Non-pigmented ciliary epithelial cell (primary cell): Measurements from ENCODE around the gene EFS.

Source experiments
- DNase-seq: peaks from one replicate; pipeline ENCODE4 v3.0.0-alpha.2; 2010; ENCODE audit warnings: low read depth

EFS gene

GRCh38 chr14:23379366-23380196, 14.6 kb upstream of the EFS start:
- no peak for DNase-seq

DNA sequence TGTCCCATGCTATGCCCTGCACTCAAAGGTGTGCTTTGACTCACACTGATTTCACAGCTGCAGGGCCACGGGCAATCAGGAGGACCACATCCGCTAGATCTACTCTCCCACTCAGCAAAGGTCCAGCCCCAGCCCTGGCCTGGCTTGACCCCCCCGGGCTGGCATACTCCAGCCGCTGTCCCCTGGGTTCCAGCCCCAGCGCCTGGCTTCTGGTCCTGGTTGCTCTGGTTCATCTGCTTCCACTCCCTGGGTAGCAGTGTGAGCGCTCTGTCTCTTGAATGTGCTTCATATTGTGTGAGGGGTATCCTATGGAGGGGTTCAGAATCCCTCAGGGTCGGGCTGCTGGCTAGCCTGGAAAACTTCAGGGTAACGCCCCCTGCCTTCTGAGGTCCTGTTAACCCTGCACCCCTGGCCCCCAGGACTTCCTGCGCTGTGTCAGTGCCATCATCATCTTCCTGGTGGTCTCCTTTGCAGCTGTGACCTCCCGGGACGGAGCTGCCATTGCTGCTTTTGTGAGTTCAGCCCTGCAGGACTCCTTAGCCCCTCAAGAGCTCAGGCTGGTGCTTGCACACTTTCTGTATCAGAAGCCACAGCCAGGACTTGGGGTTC, 13.7 kb upstream of the EFS start:
- DNase-seq: no peak

DNA sequence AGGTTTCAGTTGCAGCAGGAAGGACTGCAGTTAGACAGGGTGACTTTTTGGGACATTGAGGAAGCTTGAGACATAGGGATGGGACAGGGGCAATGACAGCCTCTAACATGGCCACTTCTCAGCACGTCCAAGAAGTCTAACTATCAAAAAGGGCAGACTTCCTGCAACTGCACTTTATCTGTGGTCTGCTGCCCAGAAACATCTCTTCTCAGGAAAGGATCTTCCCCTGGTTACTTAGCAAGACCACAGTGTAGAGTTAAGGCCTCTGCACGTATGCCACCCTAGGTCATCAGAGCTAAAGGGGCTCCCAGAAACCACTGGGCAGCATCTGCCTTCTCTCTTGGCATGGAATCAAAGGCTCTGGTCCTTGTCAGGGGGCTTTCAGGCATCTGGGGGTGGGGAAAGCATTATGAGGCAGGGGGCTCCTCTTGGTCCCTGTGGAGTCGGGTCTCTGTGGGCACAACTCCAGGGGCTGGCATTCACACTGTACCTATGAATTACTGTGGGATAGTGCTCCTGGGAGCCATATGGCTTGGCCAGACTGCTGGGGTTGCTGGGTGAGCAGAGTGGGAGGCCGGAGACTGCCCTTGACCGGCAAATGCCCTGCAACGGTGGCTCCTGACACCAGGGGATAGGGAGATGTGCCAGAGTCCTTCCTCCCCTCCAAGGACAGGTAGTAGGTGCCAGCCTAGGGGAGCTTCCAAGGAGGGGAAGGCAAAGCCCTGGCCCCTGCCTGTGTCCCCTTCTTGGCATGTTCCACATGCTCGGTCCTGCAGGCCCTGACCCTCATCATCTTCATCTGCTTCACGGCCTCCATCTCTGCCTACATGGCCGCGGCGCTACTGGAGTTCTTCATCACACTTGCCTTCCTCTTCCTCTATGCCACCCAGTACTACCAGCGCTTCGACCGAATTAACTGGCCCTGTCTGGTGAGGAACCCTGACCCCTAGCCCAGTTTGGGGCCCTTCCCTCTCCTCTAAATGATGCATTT, 12.9 kb upstream of the EFS start:
- no peak for DNase-seq

GRCh38 chr14:23377198-23377550, 12.2 kb upstream of the EFS start:
- no peak for DNase-seq

DNA sequence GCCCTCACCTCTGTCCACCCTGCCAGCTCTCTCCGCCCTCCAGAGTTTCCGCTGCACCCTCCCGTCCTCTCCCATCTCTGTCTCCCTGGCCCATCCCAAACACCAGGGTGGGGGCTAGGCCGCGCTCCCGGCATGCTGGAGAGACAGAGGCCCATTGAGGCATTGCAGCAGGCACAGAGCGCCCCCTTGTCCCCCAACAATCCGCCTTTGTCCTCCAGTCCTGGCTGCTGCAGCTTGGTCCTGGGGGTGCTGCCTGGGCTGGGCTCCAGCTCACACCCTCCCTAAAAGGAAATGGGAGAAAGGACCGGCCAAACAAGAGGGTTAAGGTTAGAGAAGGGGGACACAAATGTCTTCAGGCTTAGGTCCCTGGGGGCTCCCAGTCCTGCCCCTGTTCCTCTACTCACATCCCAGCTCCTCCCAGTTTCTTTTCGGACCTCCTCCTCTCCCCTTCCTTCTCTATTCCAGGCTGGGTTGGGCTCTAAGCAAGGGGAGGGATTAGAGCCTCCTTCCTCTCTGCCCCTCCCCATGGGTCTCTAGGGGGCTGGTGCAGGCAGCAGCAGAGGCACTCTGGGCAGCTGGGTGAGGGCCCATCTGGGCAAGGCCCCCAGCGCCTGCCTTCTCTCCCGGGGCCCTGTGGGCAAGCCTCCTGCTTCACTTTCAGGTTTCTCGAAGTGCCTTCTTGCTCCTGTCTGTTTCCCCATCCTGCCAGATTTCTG, 11.7 kb upstream of the EFS start, which contains the start of gene CMTM5:
Gene CMTM5, plus strand, starts transcription at position 565 of the 716 bp plus-strand sequence. CDS start 206 bp downstream, outside the sequence.
- no peak for DNase-seq

DNA sequence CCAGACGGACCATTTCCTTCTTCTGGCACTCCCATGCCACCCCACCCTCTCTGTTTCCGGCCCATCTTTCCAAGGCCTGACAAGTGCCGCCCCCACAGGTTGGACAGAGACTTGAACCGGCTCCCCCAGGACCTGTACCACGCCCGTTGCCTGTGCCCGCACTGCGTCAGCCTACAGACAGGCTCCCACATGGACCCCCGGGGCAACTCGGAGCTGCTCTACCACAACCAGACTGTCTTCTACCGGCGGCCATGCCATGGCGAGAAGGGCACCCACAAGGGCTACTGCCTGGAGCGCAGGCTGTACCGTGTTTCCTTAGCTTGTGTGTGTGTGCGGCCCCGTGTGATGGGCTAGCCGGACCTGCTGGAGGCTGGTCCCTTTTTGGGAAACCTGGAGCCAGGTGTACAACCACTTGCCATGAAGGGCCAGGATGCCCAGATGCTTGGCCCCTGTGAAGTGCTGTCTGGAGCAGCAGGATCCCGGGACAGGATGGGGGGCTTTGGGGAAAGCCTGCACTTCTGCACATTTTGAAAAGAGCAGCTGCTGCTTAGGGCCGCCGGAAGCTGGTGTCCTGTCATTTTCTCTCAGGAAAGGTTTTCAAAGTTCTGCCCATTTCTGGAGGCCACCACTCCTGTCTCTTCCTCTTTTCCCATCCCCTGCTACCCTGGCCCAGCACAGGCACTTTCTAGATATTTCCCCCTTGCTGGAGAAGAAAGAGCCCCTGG, 10.7 kb upstream of the EFS start:
- no peak for DNase-seq

DNA sequence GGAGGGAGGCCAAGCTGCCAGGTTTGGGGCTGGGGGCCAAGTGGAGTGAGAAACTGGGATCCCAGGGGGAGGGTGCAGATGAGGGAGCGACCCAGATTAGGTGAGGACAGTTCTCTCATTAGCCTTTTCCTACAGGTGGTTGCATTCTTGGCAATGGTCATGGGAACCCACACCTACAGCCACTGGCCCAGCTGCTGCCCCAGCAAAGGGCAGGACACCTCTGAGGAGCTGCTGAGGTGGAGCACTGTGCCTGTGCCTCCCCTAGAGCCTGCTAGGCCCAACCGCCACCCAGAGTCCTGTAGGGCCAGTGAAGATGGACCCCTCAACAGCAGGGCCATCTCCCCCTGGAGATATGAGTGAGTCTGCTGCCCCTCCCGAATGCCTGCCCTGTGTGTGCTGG, 8.1 kb upstream of the EFS start:
- no peak for DNase-seq

GRCh38 chr14:23372509-23372908, 7.5 kb upstream of the EFS start, which contains the start of gene IL25:
Gene IL25 (plus strand): TSS chr14:23372809.
- no peak for DNase-seq

- no peak for DNase-seq
Measured at GRCh38 chr14:23371865-23372264, 6.9 kb upstream of the EFS start.

DNA sequence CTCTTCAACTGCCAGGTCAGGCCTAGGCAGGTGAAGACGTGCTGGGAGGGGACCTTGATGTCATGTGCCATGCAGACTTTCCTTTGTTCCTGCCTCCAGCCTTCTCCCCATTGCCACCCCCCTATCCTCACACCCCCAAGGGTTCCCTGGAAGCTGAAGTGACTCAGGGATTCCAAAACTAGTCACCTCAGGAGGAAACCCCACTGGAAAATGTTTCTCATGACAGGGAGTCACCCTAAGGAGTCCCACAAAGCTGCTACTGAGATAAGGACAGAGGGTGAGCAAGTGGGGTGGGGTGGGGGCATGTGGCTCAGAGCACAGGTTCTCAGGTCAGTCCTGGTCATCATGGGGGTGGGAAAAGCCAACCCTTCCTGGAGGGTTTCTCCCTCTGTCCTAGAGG, 5.2 kb upstream of the EFS start:
- DNase-seq: no peak

DNA sequence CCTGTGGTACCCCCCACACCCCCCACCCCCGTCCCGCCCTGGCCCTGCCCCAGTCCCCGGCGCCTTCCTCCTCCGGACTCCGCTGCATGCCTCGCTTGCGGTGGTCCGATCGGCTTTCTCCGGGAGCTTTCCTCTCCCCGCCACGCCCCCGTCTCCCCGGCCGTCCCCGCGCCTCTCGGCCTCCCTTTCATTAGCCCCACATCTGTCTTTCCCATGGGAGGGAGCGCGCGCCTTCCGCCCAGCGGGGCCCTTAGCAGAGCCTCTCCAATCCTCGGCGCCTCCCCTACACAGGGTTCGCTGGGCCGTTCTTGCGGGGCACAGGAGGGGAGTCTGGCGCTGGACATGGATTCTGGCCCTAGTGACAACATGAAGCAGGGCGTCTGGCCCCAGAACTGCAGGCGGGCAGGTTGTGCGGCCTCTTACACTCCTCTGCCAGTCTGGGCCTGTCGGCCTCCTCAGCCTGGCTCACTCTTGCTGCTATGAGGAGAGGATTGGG, 1.5 kb upstream of the EFS start:
- DNase-seq: no peak

DNA sequence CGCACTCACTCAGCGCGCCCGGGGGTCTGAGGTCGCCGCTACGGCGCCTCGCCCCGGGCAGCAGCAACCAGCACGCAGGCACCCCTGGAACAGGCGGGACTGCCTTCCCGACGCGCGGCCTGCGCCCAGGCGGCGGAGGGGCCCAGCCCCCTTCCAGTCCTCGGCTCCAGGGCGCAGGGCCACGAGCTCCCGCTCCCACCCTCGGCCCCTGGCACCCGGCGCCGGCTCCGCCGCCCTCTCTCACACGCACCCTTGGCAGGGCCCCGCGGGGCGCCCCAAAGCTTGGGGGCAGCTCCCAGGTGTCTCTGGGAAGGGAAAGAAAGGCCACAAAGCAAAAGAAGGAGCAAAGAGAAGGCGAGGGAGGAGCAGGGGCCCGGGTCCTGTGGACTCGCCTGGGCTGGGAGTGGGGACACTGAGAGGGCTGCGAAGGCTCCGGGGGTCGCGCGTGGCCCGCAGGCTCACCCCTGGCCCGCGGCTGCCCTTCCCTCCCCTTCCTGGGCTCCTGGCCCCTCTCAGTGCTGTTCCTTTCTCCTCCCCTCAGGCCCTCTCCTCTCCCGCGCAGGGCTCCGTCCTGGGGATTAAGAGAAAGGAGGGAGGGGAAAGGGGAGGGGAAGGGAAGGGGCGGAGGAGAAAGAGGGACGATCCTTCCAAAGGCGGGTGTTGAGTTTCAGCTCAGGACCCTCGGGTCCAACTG, 907 bp upstream of the EFS start:
- DNase-seq: no peak

GRCh38 chr14:23364164-23365035, 572 bp downstream of the EFS start:
- DNase-seq: no peak

DNA sequence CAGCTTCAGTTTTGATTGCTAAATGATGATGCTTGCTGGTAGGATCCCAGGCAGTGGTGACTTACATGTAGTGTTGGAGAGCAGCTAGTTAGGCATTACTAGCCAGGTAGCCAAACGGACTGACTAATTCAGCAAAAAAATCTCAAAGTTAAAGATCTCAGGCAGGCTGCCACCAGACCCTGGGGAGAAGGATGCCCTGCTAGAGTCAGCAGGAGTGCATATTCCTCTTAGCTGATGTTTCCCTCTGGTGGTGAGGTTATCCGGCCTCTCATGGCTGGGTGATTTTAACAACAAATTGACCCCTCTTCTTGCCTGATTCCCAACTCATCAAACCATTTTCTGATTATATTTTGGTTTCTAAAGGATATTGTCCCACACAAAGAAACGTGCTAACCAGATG, 2.8 kb downstream of the EFS start:
- DNase-seq: no peak

DNA sequence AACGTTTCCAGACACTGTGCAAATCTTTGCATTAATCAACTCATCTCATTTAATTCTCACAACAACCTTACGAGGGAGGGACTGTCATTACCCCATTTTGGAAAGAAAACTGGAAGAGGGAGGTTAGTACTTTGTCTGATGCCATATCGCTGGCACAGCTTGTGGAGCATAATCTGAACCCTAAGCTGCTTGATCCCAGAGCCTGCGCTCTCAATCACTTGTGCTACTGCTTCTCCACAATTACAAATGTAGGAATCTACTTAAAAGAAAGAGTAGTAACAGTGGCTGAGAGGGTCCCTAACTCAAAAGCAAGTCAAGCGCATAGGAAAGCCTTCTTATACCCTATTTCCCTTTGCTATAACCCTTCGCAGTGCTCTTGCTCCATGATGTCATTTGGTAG, 3.2 kb downstream of the EFS start:
- no peak for DNase-seq

- DNase-seq: no peak
Measured at GRCh38 chr14:23361320-23361719, 3.7 kb downstream of the EFS start.

DNA sequence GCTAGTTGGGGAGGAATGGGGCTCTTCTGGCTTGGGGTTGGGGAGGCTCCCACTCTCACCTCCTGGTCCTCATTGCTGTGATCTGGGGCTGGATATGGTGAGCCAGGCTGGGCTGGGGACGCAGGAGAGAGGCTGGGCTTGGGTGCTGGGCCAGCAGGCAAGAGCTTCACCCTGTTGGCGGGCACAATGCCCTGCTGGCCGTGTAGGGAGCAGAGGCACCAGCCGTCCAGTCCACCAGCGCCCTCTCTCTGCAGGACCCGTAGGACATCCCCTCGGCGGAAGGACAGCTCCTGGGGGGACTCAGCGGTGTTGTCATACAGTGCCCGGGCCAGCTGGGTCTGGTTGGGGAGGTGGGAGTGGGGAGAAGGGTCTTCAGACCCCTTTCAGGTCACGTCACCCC, 4.5 kb downstream of the EFS start:
- no peak for DNase-seq

- DNase-seq: no peak
Measured at GRCh38 chr14:23359722-23360447, 5.1 kb downstream of the EFS start.

DNA sequence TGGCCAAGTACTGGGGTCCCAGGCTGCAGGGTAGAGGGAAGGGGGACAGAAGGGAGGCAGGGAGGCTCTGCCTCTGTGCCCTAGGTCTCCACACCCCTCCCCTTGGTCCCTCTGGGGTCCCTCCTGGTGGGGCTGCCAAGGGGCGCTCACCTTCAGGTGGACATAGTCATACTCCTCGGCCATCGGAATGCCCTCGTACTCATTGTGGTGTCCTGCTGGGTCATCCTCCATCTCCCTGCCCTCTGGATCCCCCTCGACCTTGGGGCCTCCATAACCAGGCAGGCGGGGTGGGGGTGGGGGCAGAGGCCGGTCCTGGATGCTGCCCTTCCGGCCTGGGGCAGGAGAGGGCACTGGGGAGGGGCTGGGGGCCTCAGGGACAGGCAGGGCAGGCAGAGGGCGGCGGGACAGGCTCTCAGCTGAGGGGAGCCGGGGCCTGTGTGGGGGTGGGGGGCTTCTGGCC, 5.8 kb downstream of the EFS start:
- DNase-seq: no peak
